ENCODE data around the gene CALML6.
A peak's percentile ranks its signal among the peaks of the same experiment; 100 is the strongest.

The CALML6 gene

GRCh38 chr1:1889847-1890505 is 25.1 kb upstream of the CALML6 start:
- Histone ChIP-seq H3K79me2 (ENCODE audit: insufficient read depth, low read length) (peaks cover 53% of the 10 kb centered on the region), H3K4me3 (ENCODE audit: insufficient read depth, low read length, poor library complexity, severe bottlenecking) (peak overlapping the region; percentile 92), H3K27ac (ENCODE audit: low read depth, low read length) (peak overlapping the region; percentile 79), H2AFZ (ENCODE audit: low read depth, low read length, severe bottlenecking) (peak overlapping the region; percentile 27), H4K20me1 (ENCODE audit: low read depth, low read length) (peaks cover 28% of the 10 kb centered on the region), H3K4me2 (ENCODE audit: low read depth, low read length, poor library complexity, severe bottlenecking) (peak overlapping the region; percentile 97), H3F3A (ENCODE audit: insufficient read depth) (peaks cover 18% of the 10 kb centered on the region), H3K9me3 (ENCODE audit: insufficient read depth, low read length) (no peaks in the 10 kb centered on the region), H3K9ac (ENCODE audit: low read length) (peak overlapping the region; percentile 98), H3K27me3 (ENCODE audit: low read length) (no peaks in the 10 kb centered on the region), H3K36me3 (ENCODE audit: low read length) (no peaks in the 10 kb centered on the region), H3K9me2 (replicated peaks; ENCODE audit: insufficient read depth, low read length) (no peaks in the 10 kb centered on the region)
- TF ChIP-seq CTCF (IDR thresholded peaks at IDR 0.05; ENCODE audit: insufficient read depth, low read length, poor library complexity, severe bottlenecking) (no peak), EZH2phosphoT487 (conservative IDR thresholded peaks at IDR 0.05; ENCODE audit: low read length) (no peak)

DNA sequence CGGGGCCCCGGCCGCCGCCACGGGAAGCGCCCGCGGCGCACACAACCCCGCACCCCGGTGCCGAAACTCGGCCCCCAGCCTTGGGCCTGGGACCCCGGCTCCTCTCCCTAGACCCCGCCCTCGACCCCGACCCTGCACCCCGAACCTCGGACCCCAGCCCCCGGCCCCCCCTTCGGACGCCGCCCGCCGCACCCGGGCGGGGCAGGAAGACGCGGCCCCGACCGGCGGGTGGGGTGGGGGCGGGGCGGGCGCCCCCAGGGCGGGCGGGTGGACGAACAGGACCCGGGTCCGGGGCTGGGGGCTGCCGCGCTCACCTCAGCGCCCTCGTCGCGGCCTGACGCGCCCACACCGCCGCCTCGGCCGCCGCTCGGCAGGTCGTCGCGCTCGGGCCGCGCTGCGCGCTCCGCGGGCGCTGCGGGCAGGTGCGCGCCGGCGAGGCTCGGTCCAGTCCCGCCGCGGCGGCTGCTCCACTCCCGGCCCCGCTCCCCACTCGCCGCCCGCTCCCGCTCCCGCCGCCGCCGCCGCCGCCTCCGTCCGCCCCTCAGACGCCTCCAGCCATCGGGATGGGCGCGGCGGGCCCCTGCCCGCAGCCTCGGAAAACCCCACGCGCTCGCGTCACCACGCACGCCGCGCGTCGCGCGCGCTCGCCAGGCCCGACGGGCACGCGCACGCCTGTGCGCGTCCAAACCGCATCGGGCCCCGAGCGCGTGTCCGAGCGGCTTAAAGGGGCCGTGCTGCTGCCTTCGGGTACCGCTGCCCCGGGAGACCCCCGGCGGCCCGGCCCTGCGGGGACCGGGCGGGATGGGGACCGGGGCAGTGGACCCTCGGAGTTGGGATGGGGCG is 24.3 kb upstream of the CALML6 start, which contains the start of gene GNB1:
TSS of gene GNB1 (minus strand) at position 582 of the 843 bp plus-strand sequence. CDS start 65,634 bp downstream, outside the sequence.
- Histone ChIP-seq H3K9ac (ENCODE audit: low read length) (peak within 1 kb of the TSS; percentile 98), H3K27me3 (ENCODE audit: low read length) (no peaks in the 10 kb centered on the region), H3K9me3 (ENCODE audit: insufficient read depth, low read length) (no peaks in the 10 kb centered on the region), H3K9me2 (replicated peaks; ENCODE audit: insufficient read depth, low read length) (no peaks in the 10 kb centered on the region), H3K79me2 (ENCODE audit: insufficient read depth, low read length) (peaks cover 45% of the 10 kb centered on the region), H3F3A (ENCODE audit: insufficient read depth) (peaks cover 18% of the 10 kb centered on the region), H3K36me3 (ENCODE audit: low read length) (no peaks in the 10 kb centered on the region), H3K4me2 (ENCODE audit: low read depth, low read length, poor library complexity, severe bottlenecking) (peak within 1 kb of the TSS; percentile 97), H4K20me1 (ENCODE audit: low read depth, low read length) (peaks cover 28% of the 10 kb centered on the region), H2AFZ (ENCODE audit: low read depth, low read length, severe bottlenecking) (peak within 1 kb of the TSS; percentile 36), H3K27ac (ENCODE audit: low read depth, low read length) (peak within 1 kb of the TSS; percentile 79), H3K4me3 (ENCODE audit: insufficient read depth, low read length, poor library complexity, severe bottlenecking) (peak within 1 kb of the TSS; percentile 92)
- TF ChIP-seq EZH2phosphoT487 (conservative IDR thresholded peaks at IDR 0.05; ENCODE audit: low read length) (no peak), CTCF (IDR thresholded peaks at IDR 0.05; ENCODE audit: insufficient read depth, low read length, poor library complexity, severe bottlenecking) (no peak)

DNA sequence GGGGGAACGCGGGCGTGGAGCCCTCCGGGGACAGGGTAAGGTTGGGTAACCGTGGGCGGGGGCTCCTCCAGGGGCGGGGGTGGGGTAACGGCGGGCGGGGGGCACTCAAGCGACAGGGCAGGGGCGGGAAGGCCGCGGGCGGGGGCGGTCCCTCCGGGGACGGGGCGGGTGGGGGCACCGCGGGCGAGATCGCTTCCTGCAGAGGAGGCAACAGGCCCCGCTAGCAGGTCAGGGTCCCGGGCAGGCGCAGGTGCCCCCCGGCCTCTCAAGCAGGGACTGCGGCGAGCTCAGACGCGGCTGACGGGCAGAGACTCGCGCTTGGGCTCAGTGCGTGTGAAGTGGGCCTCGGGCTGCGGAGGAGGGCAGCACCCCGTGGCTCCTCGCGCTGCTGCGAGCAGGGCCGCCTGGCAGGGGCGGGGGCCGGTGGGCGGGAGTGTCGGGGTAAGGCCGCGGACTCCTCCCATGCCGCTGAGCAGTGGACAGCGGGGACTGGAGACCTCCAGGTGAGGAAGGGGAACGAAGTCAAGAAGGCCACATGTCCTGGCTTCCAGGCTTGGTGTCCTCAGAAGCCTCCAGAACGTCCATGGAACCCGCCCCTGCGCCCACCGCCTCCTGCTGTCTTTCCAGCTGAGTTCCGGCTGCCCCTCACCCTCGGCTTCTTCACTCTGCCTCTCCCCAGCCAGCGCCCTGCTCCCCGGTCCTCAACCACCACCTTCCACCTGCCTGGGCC is 23.5 kb upstream of the CALML6 start:
- Histone ChIP-seq H3K9ac (ENCODE audit: low read length) (peak overlapping the region; percentile 98), H4K20me1 (ENCODE audit: low read depth, low read length) (peaks cover 25% of the 10 kb centered on the region), H2AFZ (ENCODE audit: low read depth, low read length, severe bottlenecking) (peak overlapping the region; percentile 36), H3K4me3 (ENCODE audit: insufficient read depth, low read length, poor library complexity, severe bottlenecking) (peak overlapping the region; percentile 92), H3K4me2 (ENCODE audit: low read depth, low read length, poor library complexity, severe bottlenecking) (peak overlapping the region; percentile 91), H3K9me2 (replicated peaks; ENCODE audit: insufficient read depth, low read length) (no peaks in the 10 kb centered on the region), H3F3A (ENCODE audit: insufficient read depth) (peaks cover 18% of the 10 kb centered on the region), H3K9me3 (ENCODE audit: insufficient read depth, low read length) (no peaks in the 10 kb centered on the region), H3K36me3 (ENCODE audit: low read length) (no peaks in the 10 kb centered on the region), H3K27ac (ENCODE audit: low read depth, low read length) (peak overlapping the region; percentile 79), H3K79me2 (ENCODE audit: insufficient read depth, low read length) (peaks cover 38% of the 10 kb centered on the region), H3K27me3 (ENCODE audit: low read length) (no peaks in the 10 kb centered on the region)
- TF ChIP-seq EZH2phosphoT487 (conservative IDR thresholded peaks at IDR 0.05; ENCODE audit: low read length), result no peak
- TF ChIP-seq CTCF (IDR thresholded peaks at IDR 0.05; ENCODE audit: insufficient read depth, low read length, poor library complexity, severe bottlenecking), result no peak
